ENCODE measurements around the gene SFXN2.
"Not testable (repeated sequence)": the region's sequence is repeated elsewhere in the genome, so short reads cannot be mapped to it uniquely, and the experiment has no call there.

SFXN2 gene

GRCh38 chr10:102758240-102758932 is 44.0 kb downstream of the SFXN2 start:
- no peak for FAIRE-seq

GRCh38 chr10:102758933-102759262 is 44.5 kb downstream of the SFXN2 start:
- not testable (repeated sequence) for FAIRE-seq

- FAIRE-seq: no peak
Measured at GRCh38 chr10:102759497-102760210, 45.2 kb downstream of the SFXN2 start.

- FAIRE-seq: no peak
Measured at GRCh38 chr10:102761981-102762380, 47.5 kb downstream of the SFXN2 start.

- FAIRE-seq: no peak
Measured at GRCh38 chr10:102762401-102763015, 48.1 kb downstream of the SFXN2 start.

- FAIRE-seq: no peak
Measured at GRCh38 chr10:102763037-102763607, 48.7 kb downstream of the SFXN2 start.

GRCh38 chr10:102764470-102765161 is 50.2 kb downstream of the SFXN2 start:
- FAIRE-seq: no peak

- FAIRE-seq: no peak
Measured at GRCh38 chr10:102765336-102765735, 50.9 kb downstream of the SFXN2 start.

GRCh38 chr10:102767428-102768160 is 53.2 kb downstream of the SFXN2 start:
- FAIRE-seq: no peak

GRCh38 chr10:102769375-102770107 is 55.1 kb downstream of the SFXN2 start:
- no peak for FAIRE-seq

GRCh38 chr10:102770108-102770482 is 55.7 kb downstream of the SFXN2 start:
- FAIRE-seq: no peak

GRCh38 chr10:102770792-102771191 is 56.4 kb downstream of the SFXN2 start:
- FAIRE-seq: no peak

GRCh38 chr10:102773320-102773719 is 58.9 kb downstream of the SFXN2 start:
- no peak for FAIRE-seq

- FAIRE-seq: no peak
Measured at GRCh38 chr10:102773986-102774385, 59.5 kb downstream of the SFXN2 start.

- no peak for FAIRE-seq
Measured at GRCh38 chr10:102775201-102775934, 60.9 kb downstream of the SFXN2 start.

- no peak for FAIRE-seq
Measured at GRCh38 chr10:102775935-102776669, 61.7 kb downstream of the SFXN2 start.

GRCh38 chr10:102776779-102777456 is 62.5 kb downstream of the SFXN2 start:
- FAIRE-seq: no peak

GRCh38 chr10:102777711-102778453 is 63.4 kb downstream of the SFXN2 start:
- FAIRE-seq: no peak

- no peak for FAIRE-seq
Measured at GRCh38 chr10:102778781-102779180, 64.3 kb downstream of the SFXN2 start.
